ENCODE data around the gene RFT1.

GRCh38 chr3:53114011-53114400, 16.2 kb downstream of the RFT1 start:
- TF ChIP-seq CTCF (IDR thresholded peaks at IDR 0.05; ENCODE audit: insufficient read depth, low read depth, low read length): peak; percentile 91
- no peak for TF ChIP-seq EZH2 (IDR thresholded peaks at IDR 0.05; ENCODE audit: insufficient read depth, low read length)
